Natural killer cell (primary cell): ENCODE data around the gene PSMA5. TPM values are rescaled to one million over a fixed set of nuclear protein-coding genes. Genes with fewer than 3 reads are reported as not detected.

Source experiments
- ATAC-seq, 3 donors: fragments of 150-1000 bp in 2 of 3; fragments of 200-7000 bp in 1 of 3; cut with Tn5 transposase; 1 replicate in 1 of 3; 2 replicates in 2 of 3; pipeline ENCODE4 v1.10.0; 2021; ENCODE audit warnings: mild to moderate bottlenecking in 2 of 3, moderate library complexity in 2 of 3
- DNase-seq, 2 donors: peaks; one replicate each; pipeline versions ENCODE4 v3.0.0 to v3.0.0-alpha.2; 2013 to 2021; ENCODE audit warnings: mixed read lengths in 1 of 2
- H3K27ac ChIP-seq: one replicate; pipeline ENCODE4 v1.5.1; 2013; ENCODE audit warnings: mild to moderate bottlenecking, low read length
- H3K27me3 ChIP-seq: one replicate; pipeline ENCODE4 v1.6.1; 2013; ENCODE audit warnings: low read length; ENCODE audit not compliant: control insufficient read depth, insufficient read depth
- H3K36me3 ChIP-seq: one replicate; pipeline ENCODE4 v1.6.1; 2013; ENCODE audit warnings: low read length; ENCODE audit not compliant: control insufficient read depth, insufficient read depth
- H3K4me1 ChIP-seq: one replicate; pipeline ENCODE4 v1.6.1; 2013; ENCODE audit warnings: low read length; ENCODE audit not compliant: control insufficient read depth, insufficient read depth
- H3K4me3 ChIP-seq: one replicate; pipeline ENCODE4 v1.5.1; 2013; ENCODE audit warnings: low read length
- H3K9me3 ChIP-seq: one replicate; pipeline ENCODE4 v1.6.1; 2013; ENCODE audit warnings: low read length; ENCODE audit not compliant: control insufficient read depth, insufficient read depth
- H3K27ac Mint-ChIP-seq, 2 donors: one replicate each; pipeline ENCODE4 v1.8.0; 2022; ENCODE audit warnings: mild to moderate bottlenecking in 2 of 2, mixed read lengths in 2 of 2, moderate library complexity in 1 of 2
- H3K27me3 Mint-ChIP-seq, 2 donors: one replicate each; pipeline ENCODE4 v1.8.0; 2022; ENCODE audit warnings: low read depth in 2 of 2, mixed read lengths in 2 of 2
- H3K36me3 Mint-ChIP-seq: one replicate; pipeline ENCODE4 v1.8.0; 2022; ENCODE audit warnings: mixed read lengths
- H3K4me1 Mint-ChIP-seq, 2 donors: one replicate each; pipeline ENCODE4 v1.8.0; 2022; ENCODE audit warnings: mixed read lengths in 2 of 2
- H3K4me3 Mint-ChIP-seq: one replicate; pipeline ENCODE4 v1.8.0; 2022; ENCODE audit warnings: mild to moderate bottlenecking, moderate library complexity, mixed read lengths
- H3K9me3 Mint-ChIP-seq, 2 donors: one replicate each; pipeline ENCODE4 v1.8.0; 2022; ENCODE audit warnings: mixed read lengths in 2 of 2
- WGBS: methylation state at CpG from one replicate; pipeline ENCODE4 v1.1.7; 2013; ENCODE audit warnings: missing lambda C conversion rate; ENCODE audit not compliant: insufficient coverage; 5-methylcytosine and 5-hydroxymethylcytosine counted together
- intact Hi-C: fragments of 100-400 bp; cut with micrococcal nuclease; formaldehyde crosslinking; loops from one replicate; pipeline ENCODE4 v1.14.2; 2022
- total RNA-seq, 4 donors: library from RNA; stranded (reverse); fragments of 120-200 nt in 1 of 4; gene quantifications; one replicate each; pipeline versions ENCODE4 v1.2.3 to v1.2.4, GENCODE V29; 2013 to 2022
- TF ChIP-seq, protein P1 (sequence below): fragments of 200-600 bp; IDR thresholded peaks from one replicate; pipeline ENCODE4 v1.8.0; 2022; ENCODE audit warnings: antibody characterized with exemption

Gene PSMA5
- total RNA-seq, 3 donors from 2014 or later (not counting 1 experiment from before 2014, with no cell fraction given), result 54.7 to 76.0 (median 59.6) TPM

GRCh38 chr1:109434484-109434883, 8.2 kb upstream of the PSMA5 start:
- H3K9me3 Mint-ChIP-seq, result no peaks in the 10 kb centered on the region
- H3K4me1 Mint-ChIP-seq, result no peaks in the 10 kb centered on the region
- no peaks in the 10 kb centered on the region for H3K4me1 ChIP-seq
- no peaks in the 10 kb centered on the region for H3K36me3 Mint-ChIP-seq
- no peak overlapping the region for H3K4me3 Mint-ChIP-seq
- H3K36me3 ChIP-seq, result no peaks in the 10 kb centered on the region
- WGBS, result 83% methylated on average over 1 of the region's 1 CpG
- no peak for DNase-seq
- H3K27ac Mint-ChIP-seq, result no peak overlapping the region
- H3K27me3 Mint-ChIP-seq, result peaks cover 10 to 19% of the 10 kb centered on the region in 2 donors
- H3K27me3 ChIP-seq, result no peaks in the 10 kb centered on the region
- H3K27ac ChIP-seq, result no peak overlapping the region
- intact Hi-C loops, result no loop called here
- TF ChIP-seq, protein P1, sequence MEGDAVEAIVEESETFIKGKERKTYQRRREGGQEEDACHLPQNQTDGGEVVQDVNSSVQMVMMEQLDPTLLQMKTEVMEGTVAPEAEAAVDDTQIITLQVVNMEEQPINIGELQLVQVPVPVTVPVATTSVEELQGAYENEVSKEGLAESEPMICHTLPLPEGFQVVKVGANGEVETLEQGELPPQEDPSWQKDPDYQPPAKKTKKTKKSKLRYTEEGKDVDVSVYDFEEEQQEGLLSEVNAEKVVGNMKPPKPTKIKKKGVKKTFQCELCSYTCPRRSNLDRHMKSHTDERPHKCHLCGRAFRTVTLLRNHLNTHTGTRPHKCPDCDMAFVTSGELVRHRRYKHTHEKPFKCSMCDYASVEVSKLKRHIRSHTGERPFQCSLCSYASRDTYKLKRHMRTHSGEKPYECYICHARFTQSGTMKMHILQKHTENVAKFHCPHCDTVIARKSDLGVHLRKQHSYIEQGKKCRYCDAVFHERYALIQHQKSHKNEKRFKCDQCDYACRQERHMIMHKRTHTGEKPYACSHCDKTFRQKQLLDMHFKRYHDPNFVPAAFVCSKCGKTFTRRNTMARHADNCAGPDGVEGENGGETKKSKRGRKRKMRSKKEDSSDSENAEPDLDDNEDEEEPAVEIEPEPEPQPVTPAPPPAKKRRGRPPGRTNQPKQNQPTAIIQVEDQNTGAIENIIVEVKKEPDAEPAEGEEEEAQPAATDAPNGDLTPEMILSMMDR, result no peak
- no peaks in the 10 kb centered on the region for H3K9me3 ChIP-seq
- no peak for ATAC-seq
- no peak overlapping the region for H3K4me3 ChIP-seq

DNA sequence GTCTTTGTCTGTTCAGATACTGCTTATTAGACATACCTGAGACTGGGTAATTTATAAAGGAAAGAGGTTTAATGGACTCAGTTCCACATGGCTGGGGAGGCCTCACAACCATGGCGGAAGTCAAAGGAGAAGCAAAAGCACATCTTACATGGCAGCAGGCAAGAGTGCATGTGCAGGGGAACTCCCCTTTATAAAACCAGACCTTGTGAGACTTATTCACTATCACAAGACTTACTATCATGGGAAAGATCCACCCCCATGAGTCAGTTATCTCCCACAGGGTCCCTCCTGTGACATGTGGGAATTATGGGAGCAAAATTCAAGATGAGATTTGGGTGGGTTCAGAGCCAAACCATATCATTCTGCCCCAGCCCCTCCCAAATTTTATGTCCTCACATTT, 7.1 kb upstream of the PSMA5 start:
- peaks cover 10 to 19% of the 10 kb centered on the region in 2 donors for H3K27me3 Mint-ChIP-seq
- Histone ChIP-seq H3K27me3 (no peaks in the 10 kb centered on the region), H3K4me3 (no peak overlapping the region), H3K36me3 (no peaks in the 10 kb centered on the region), H3K27ac (no peak overlapping the region), H3K9me3 (no peaks in the 10 kb centered on the region), H3K4me1 (no peaks in the 10 kb centered on the region)
- no peaks in the 10 kb centered on the region for H3K4me1 Mint-ChIP-seq
- 92% methylated on average over 1 of the region's 1 CpG for WGBS
- intact Hi-C loops, result no loop called here
- DNase-seq (no peak), ATAC-seq (no peak)
- H3K9me3 Mint-ChIP-seq, result no peaks in the 10 kb centered on the region
- H3K4me3 Mint-ChIP-seq, result no peak overlapping the region
- no peaks in the 10 kb centered on the region for H3K36me3 Mint-ChIP-seq
- no peak overlapping the region for H3K27ac Mint-ChIP-seq
- TF ChIP-seq, protein P1, result no peak

DNA sequence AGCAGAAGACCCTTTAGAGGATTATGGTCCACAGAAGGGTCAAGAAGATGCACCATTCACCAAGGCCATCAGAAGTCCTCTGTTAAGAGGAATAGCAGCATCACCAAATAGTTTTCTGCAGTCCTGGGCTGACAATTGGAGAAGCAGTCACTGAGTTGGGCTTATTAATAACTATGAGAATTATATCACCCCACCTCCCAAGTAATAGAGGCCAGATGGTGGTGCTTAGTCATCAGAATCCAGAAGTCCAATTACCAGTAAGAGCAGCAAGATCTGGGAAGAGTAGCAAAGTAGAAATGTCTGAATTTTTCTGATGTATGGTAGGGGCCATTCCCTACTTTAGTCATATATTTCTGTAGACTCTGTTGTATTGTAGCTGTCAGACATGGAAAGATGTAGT, 6.1 kb upstream of the PSMA5 start:
- Mint-ChIP-seq H3K9me3 (no peaks in the 10 kb centered on the region), H3K27ac (no peak overlapping the region), H3K4me1 (peaks cover 2 to 4% of the 10 kb centered on the region in 2 donors), H3K4me3 (no peak overlapping the region), H3K36me3 (no peaks in the 10 kb centered on the region), H3K27me3 (peaks cover 10 to 19% of the 10 kb centered on the region in 2 donors)
- no peaks in the 10 kb centered on the region for H3K9me3 ChIP-seq
- H3K27ac ChIP-seq, result no peak overlapping the region
- DNase-seq (no peak), ATAC-seq (no peak)
- no peaks in the 10 kb centered on the region for H3K27me3 ChIP-seq
- H3K4me1 ChIP-seq, result no peaks in the 10 kb centered on the region
- no peaks in the 10 kb centered on the region for H3K36me3 ChIP-seq
- no peak overlapping the region for H3K4me3 ChIP-seq
- intact Hi-C loops, result no loop called here
- TF ChIP-seq, protein P1, result no peak

DNA sequence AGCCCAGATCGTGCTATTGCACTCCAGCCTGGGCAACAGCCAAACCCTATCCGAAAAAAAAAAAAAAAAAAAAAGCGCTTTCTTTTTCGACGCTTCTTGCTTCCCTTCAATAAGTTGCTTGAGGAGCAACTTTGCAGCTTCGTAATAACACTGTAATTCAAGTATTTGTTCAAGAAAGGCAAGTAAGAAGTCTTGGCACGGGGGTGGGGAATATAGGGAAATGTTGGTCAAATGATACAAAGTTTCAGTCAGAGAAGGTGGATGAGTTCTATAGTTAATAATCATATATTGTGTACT, 871 bp upstream of the PSMA5 start:
- H3K4me3 ChIP-seq, result peak overlapping the region; percentile 94
- H3K36me3 ChIP-seq, result peaks cover 2% of the 10 kb centered on the region
- Mint-ChIP-seq H3K36me3 (no peaks in the 10 kb centered on the region), H3K27ac (peak overlapping the region; percentile 98), H3K9me3 (no peaks in the 10 kb centered on the region), H3K27me3 (peaks cover 0 to 12% of the 10 kb centered on the region in 2 donors), H3K4me3 (peak overlapping the region; percentile 96), H3K4me1 (peaks cover 33 to 41% of the 10 kb centered on the region in 2 donors)
- intact Hi-C loops, result loop anchor here (2.0 to 5.0 kb wide), 2 partner anchors 120 to 912 kb away; partner anchors contain the start of genes GNAI3 and RBM15
- H3K9me3 ChIP-seq, result no peaks in the 10 kb centered on the region
- WGBS, result 17% methylated on average over 6 of the region's 7 CpGs
- H3K27me3 ChIP-seq, result no peaks in the 10 kb centered on the region
- peak overlapping the region; percentile 96 for H3K27ac ChIP-seq
- TF ChIP-seq, protein P1, result no peak
- H3K4me1 ChIP-seq, result peaks cover 17% of the 10 kb centered on the region
- DNase-seq (no peak), ATAC-seq (no peak)
